ENCODE results near the gene UNCX.

UNCX gene

DNA sequence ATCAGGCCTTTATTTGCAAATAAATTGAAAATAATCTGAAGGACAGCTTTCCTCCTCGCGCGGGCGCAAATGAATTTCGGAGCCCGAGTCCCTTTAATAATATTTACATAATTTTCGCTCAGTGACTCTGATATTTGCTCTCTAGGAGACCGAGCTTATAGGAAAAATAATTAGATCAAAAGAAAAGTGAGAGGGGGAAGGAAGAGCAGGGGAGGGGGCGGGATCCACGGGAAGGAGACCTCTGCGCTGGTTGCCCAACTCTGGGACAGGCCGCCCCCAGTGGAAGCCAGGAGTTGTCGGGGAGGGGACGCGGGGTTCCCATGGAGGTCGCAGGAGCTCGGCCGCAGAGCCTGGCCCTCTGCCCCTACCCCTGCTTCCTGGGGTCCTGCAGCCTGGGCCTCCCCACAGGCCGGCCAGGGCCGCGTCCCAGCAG lies 5.8 kb downstream of the UNCX start:
- no peak for DNase-seq
- H3K27me3 ChIP-seq: peaks cover 100% of the 10 kb centered on the region
- no peak for TF ChIP-seq CTCF (IDR thresholded peaks at IDR 0.05; ENCODE audit: low read depth, low read length)

DNA sequence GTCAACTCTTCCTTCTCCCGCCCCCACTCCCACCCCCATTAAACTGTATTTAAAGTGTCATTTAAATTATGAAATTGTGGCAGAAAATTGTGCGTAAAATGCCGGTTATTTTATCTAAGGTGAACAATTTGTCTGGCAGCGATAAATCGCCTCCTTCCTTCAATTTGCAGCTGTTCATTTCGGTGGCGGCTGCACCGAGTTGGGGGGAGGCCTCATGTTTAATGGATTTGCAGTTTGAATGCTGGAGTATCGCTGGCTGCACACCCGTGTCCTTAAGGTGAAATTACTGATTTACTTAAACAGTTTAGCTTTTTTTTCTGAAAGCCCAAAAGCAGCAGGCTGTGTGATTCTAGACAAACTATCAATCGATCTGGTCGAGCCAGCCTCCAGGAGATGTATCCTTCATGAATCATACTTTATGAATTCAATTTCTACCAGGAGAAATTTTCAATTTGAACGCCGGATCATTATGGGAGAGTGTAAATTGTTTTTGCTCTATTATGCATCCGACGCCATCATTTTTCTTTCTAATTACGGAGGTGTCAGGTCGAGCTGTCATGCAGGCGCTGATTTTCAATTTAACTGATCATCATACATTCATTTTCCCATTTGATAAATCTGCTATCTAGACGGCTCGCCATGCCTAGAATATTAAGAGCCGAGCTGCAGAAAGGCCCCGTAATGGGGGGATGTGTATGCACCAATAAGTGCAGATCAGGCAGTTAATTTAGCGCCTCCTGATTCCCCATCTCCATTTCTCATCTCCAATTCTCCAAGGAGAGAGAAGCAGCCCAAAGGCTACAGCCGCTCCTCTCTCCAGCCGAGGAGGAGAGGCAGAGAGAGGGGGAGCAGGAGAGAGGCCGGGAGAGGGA lies 6.5 kb downstream of the UNCX start:
- DNase-seq: no peak
- TF ChIP-seq CTCF (IDR thresholded peaks at IDR 0.05; ENCODE audit: low read depth, low read length): no peak
- Histone ChIP-seq H3K9me3 (no peaks in the 10 kb centered on the region), H3K4me3 (ENCODE audit: low read depth, low read length) (no peak overlapping the region), H3K27me3 (peaks cover 100% of the 10 kb centered on the region), H3K36me3 (no peaks in the 10 kb centered on the region), H3K4me1 (no peaks in the 10 kb centered on the region)

More for the DNA sequence above, 5.8 kb downstream of the UNCX start:
- Histone ChIP-seq H3K36me3 (no peaks in the 10 kb centered on the region), H3K4me3 (ENCODE audit: low read depth, low read length) (no peak overlapping the region), H3K4me1 (no peaks in the 10 kb centered on the region), H3K9me3 (no peaks in the 10 kb centered on the region)

GRCh38 chr7:1239803-1240516 lies 7.3 kb downstream of the UNCX start:
- DNase-seq: no peak
- TF ChIP-seq CTCF (IDR thresholded peaks at IDR 0.05; ENCODE audit: low read depth, low read length): no peak
- H3K27me3 ChIP-seq: peaks cover 100% of the 10 kb centered on the region
- H3K4me1 ChIP-seq: no peaks in the 10 kb centered on the region
- no peaks in the 10 kb centered on the region for H3K36me3 ChIP-seq
- H3K4me3 ChIP-seq (ENCODE audit: low read depth, low read length): no peak overlapping the region
- H3K9me3 ChIP-seq: no peaks in the 10 kb centered on the region

DNA sequence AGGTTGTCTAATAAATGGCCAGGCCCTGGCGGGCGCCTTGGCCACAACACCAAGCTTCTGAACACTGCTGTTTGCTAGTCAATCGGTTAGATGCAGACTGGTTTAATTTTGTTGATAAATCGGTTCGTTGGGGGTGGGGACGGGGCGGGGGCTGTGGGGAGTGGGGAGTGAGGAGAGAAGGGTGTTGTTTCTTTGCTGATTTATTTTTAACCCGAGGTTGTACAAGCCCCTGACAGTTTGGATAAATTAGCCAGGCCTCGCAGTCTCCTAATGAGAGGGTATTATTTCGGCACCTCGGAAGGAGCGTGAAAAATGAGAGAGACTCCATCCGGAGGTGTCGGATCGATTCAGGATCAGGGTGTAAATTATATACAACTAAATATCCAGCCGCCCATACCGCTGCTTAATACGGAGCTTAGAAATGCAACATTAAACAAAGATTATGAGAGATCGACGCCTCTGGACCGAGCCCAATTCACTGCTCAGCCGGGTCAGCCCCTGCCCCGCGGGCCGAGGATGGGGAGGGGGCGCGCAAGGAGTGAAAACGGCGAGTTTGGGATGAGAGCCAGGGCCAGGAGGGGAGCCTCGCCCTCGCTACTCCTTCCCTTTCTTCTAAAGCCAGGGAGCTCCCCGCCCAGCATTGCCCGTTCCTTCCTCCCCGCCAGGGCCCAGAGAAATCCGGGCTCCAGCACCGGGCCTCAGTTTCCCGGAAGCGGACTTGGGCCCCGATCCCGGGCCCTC lies 8.0 kb downstream of the UNCX start:
- Histone ChIP-seq H3K4me1 (no peaks in the 10 kb centered on the region), H3K4me3 (ENCODE audit: low read depth, low read length) (no peak overlapping the region), H3K36me3 (no peaks in the 10 kb centered on the region), H3K27me3 (peaks cover 100% of the 10 kb centered on the region), H3K9me3 (no peaks in the 10 kb centered on the region)
- DNase-seq: no peak
- TF ChIP-seq CTCF (IDR thresholded peaks at IDR 0.05; ENCODE audit: low read depth, low read length): no peak

GRCh38 chr7:1241258-1241602 lies 8.6 kb downstream of the UNCX start:
- no peak for TF ChIP-seq CTCF (IDR thresholded peaks at IDR 0.05; ENCODE audit: low read depth, low read length)
- no peak for DNase-seq
- H3K4me1 ChIP-seq: no peaks in the 10 kb centered on the region
- H3K9me3 ChIP-seq: no peaks in the 10 kb centered on the region
- no peaks in the 10 kb centered on the region for H3K36me3 ChIP-seq
- H3K27me3 ChIP-seq: peaks cover 100% of the 10 kb centered on the region
- no peak overlapping the region for H3K4me3 ChIP-seq (ENCODE audit: low read depth, low read length)

All from BE2C (cell line).